HCT116 (cell line): Measurements from ENCODE around the gene SORBS1.

Source experiments
- EZH2 ChIP-seq: fragments of 200-600 bp; sonication (generic); IDR thresholded peaks from 2 replicates; pipeline ENCODE4 v1.6.1; 2017; ENCODE audit warnings: antibody characterized with exemption, mixed run types
- POLR2A ChIP-seq: IDR thresholded peaks from 2 replicates; pipeline ENCODE4 v1.7.0; 2011; ENCODE audit warnings: borderline replicate concordance; ENCODE audit not compliant: insufficient read depth, insufficient read length; ENCODE audit errors: extremely low read depth
- POLR2AphosphoS5 ChIP-seq: IDR thresholded peaks from 2 replicates; pipeline ENCODE4 v1.6.1; 2011; ENCODE audit warnings: mild to moderate bottlenecking, low read depth, low read length, moderate library complexity
- RAD21 ChIP-seq: IDR thresholded peaks from 2 replicates; pipeline ENCODE4 v1.6.1; 2012; ENCODE audit warnings: low read depth, mild to moderate bottlenecking
- YY1 ChIP-seq: IDR thresholded peaks from 2 replicates; pipeline ENCODE4 v1.6.1; 2011; ENCODE audit warnings: low read length, low read depth, moderate library complexity, mild to moderate bottlenecking; ENCODE audit not compliant: insufficient replicate concordance; ENCODE audit errors: extremely low read depth
- ZFX ChIP-seq: fragments of 450-650 bp; IDR thresholded peaks from 2 replicates; pipeline ENCODE4 v1.6.1; 2017
- ZNF274 ChIP-seq: fragments of 200-500 bp; sonication (Bioruptor generic); IDR thresholded peaks from 2 replicates; pipeline ENCODE4 v1.6.1; 2014; ENCODE audit warnings: mild to moderate bottlenecking, low read depth, low read length, inconsistent platforms
- TF ChIP-seq, protein P1 (sequence below), 3 experiments: fragments of 200-600 bp in 1 of 3; sonication (generic) in 1 of 3; IDR thresholded peaks in 2 of 3; conservative IDR thresholded peaks in 1 of 3; 2 replicates each; pipeline ENCODE4 v1.5.1; 2012 to 2017; ENCODE audit warnings: low read depth in 2 of 3, low read length in 2 of 3, antibody characterized with exemption in 1 of 3, borderline replicate concordance in 1 of 3, control low read depth in 1 of 3, mild to moderate bottlenecking in 1 of 3, mixed read lengths in 1 of 3, mixed run types in 1 of 3, moderate library complexity in 1 of 3; ENCODE audit not compliant: insufficient read depth in 1 of 3
- TF ChIP-seq, protein P2 (sequence below): IDR thresholded peaks from 2 replicates; pipeline ENCODE4 v1.6.1; 2012
- TF ChIP-seq, protein P3 (sequence below): IDR thresholded peaks from 2 replicates; pipeline ENCODE4 v1.6.1; 2012; ENCODE audit warnings: low read depth

DNA sequence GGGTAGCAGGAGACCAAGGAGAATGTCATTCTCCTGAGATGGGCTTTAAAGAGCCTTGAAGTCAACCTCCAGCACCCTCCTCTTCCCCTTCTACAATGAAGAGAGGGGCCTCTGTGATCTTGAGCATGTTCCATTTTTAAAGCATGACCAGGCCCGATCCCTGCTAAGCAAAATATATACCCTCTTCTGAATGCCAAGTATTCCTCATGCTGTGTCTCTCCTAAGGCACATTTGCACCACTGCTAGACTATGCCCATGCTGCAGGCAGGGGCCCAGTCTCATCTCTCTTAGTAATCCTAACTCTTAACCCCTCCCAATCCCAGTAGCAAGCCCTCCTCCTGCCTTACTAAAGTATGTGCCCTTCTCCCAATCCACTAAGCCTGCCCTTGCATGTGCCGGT is 18.4 kb downstream of the SORBS1 start:
- TF ChIP-seq POLR2A (no peak), YY1 (no peak), EZH2 (no peak), POLR2AphosphoS5 (no peak), ZFX (no peak), ZNF274 (no peak), RAD21 (no peak)
- TF ChIP-seq, protein P1, sequence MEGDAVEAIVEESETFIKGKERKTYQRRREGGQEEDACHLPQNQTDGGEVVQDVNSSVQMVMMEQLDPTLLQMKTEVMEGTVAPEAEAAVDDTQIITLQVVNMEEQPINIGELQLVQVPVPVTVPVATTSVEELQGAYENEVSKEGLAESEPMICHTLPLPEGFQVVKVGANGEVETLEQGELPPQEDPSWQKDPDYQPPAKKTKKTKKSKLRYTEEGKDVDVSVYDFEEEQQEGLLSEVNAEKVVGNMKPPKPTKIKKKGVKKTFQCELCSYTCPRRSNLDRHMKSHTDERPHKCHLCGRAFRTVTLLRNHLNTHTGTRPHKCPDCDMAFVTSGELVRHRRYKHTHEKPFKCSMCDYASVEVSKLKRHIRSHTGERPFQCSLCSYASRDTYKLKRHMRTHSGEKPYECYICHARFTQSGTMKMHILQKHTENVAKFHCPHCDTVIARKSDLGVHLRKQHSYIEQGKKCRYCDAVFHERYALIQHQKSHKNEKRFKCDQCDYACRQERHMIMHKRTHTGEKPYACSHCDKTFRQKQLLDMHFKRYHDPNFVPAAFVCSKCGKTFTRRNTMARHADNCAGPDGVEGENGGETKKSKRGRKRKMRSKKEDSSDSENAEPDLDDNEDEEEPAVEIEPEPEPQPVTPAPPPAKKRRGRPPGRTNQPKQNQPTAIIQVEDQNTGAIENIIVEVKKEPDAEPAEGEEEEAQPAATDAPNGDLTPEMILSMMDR (IDR thresholded peaks at IDR 0.05 in 2 of 3, conservative IDR thresholded peaks at IDR 0.05 in 1 of 3; ENCODE audit: borderline replicate concordance in 1 of 3, insufficient read depth in 1 of 3, low read depth in 2 of 3, low read length in 2 of 3): no peak
- TF ChIP-seq, protein P2, sequence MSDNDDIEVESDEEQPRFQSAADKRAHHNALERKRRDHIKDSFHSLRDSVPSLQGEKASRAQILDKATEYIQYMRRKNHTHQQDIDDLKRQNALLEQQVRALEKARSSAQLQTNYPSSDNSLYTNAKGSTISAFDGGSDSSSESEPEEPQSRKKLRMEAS: no peak
- TF ChIP-seq, protein P3, sequence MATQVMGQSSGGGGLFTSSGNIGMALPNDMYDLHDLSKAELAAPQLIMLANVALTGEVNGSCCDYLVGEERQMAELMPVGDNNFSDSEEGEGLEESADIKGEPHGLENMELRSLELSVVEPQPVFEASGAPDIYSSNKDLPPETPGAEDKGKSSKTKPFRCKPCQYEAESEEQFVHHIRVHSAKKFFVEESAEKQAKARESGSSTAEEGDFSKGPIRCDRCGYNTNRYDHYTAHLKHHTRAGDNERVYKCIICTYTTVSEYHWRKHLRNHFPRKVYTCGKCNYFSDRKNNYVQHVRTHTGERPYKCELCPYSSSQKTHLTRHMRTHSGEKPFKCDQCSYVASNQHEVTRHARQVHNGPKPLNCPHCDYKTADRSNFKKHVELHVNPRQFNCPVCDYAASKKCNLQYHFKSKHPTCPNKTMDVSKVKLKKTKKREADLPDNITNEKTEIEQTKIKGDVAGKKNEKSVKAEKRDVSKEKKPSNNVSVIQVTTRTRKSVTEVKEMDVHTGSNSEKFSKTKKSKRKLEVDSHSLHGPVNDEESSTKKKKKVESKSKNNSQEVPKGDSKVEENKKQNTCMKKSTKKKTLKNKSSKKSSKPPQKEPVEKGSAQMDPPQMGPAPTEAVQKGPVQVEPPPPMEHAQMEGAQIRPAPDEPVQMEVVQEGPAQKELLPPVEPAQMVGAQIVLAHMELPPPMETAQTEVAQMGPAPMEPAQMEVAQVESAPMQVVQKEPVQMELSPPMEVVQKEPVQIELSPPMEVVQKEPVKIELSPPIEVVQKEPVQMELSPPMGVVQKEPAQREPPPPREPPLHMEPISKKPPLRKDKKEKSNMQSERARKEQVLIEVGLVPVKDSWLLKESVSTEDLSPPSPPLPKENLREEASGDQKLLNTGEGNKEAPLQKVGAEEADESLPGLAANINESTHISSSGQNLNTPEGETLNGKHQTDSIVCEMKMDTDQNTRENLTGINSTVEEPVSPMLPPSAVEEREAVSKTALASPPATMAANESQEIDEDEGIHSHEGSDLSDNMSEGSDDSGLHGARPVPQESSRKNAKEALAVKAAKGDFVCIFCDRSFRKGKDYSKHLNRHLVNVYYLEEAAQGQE: no peak
